Measurements from ENCODE around the gene TBC1D1. TPM values are rescaled to one million over a fixed set of nuclear protein-coding genes. Genes with fewer than 3 reads are reported as not detected.

TBC1D1 gene
- total RNA-seq, 2 donors from 2014 or later, result 23.3 to 28.7 TPM

DNA sequence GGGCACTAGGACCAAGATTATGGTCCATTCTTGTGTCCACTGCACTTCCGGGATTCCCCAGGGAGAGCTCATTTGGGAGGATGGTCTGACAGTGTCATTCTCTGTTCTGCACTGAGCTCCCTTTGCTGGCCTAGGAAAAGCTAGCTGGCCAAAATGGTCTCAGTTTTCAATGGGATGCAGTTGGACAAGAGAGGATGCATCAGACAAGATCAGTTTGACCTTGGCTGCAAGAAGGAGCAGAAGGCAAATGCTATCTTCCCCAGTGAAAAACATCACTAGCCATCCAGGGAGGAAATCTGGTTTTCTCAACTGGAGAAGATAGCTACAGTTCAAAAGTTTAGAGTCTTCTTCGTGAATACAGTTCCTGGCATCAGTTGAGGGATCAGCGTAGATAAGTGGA lies 290.4 kb downstream of the TBC1D1 start:
- no peak for ATAC-seq
- intact Hi-C loops (cut with DNase I), result loop anchor here (10.0 kb wide), 1 partner anchor 124 kb away; no protein-coding TSS in a partner anchor
- H3K36me3 ChIP-seq (replicated peaks in 1 of 2; ENCODE audit: insufficient read depth in 1 of 2, low read depth in 2 of 2), result no peaks in the 10 kb centered on the region
- DNase-seq, result no peak
- no peak for TF ChIP-seq POLR2A (IDR thresholded peaks at IDR 0.05)
- TF ChIP-seq, protein P1, sequence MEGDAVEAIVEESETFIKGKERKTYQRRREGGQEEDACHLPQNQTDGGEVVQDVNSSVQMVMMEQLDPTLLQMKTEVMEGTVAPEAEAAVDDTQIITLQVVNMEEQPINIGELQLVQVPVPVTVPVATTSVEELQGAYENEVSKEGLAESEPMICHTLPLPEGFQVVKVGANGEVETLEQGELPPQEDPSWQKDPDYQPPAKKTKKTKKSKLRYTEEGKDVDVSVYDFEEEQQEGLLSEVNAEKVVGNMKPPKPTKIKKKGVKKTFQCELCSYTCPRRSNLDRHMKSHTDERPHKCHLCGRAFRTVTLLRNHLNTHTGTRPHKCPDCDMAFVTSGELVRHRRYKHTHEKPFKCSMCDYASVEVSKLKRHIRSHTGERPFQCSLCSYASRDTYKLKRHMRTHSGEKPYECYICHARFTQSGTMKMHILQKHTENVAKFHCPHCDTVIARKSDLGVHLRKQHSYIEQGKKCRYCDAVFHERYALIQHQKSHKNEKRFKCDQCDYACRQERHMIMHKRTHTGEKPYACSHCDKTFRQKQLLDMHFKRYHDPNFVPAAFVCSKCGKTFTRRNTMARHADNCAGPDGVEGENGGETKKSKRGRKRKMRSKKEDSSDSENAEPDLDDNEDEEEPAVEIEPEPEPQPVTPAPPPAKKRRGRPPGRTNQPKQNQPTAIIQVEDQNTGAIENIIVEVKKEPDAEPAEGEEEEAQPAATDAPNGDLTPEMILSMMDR (IDR thresholded peaks at IDR 0.05), result no peak
- H3K4me1 ChIP-seq, result peaks cover 24% of the 10 kb centered on the region
- 82 to 84% methylated on average over 3 of the region's 3 CpGs for WGBS, 2 donors
- no peaks in the 10 kb centered on the region for H3K9me3 ChIP-seq
- no peak overlapping the region for H3K4me3 ChIP-seq
- H3K27me3 ChIP-seq, result no peaks in the 10 kb centered on the region
- no peak overlapping the region for H3K27ac ChIP-seq

DNA sequence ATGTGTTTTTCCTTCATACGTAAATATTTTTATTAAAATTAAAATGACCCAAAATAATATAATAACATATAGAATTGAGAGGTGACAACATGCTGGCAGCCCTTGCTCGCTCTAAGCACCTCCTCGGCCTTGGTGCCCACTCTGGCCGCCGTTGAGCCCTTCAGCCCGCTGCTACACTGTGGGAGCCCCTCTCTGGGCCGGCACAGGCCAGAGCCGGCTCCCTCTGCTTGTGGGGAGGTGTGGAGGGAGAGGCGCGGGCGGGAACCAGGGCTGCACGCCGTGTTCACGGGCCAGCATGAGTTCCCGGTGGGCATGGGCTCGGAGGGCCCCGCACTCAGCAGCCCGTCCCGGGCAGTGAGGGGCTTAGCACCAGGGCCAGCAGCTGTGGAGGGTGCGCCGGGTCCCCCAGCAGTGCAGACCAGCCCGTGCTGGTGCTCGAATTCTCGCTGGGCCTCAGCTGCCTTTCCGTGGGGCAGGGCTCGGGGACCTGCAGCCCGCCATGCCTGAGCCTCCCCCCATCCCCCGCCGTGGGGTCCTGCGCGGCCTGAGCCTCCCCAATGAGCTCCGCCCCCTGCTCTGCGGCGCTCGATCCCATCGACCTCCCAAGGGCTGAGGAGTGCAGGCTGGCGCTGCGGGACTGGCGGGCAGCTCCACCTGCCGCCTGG lies 291.6 kb downstream of the TBC1D1 start:
- H3K27me3 ChIP-seq, result no peaks in the 10 kb centered on the region
- H3K36me3 ChIP-seq (replicated peaks in 1 of 2; ENCODE audit: insufficient read depth in 1 of 2, low read depth in 2 of 2), result no peaks in the 10 kb centered on the region
- H3K4me3 ChIP-seq, result no peak overlapping the region
- WGBS, 2 donors, result 91 to 96% methylated on average over 8 to 33 of the region's 40 CpGs
- DNase-seq, result no peak
- H3K4me1 ChIP-seq, result peaks cover 17% of the 10 kb centered on the region
- TF ChIP-seq POLR2A (IDR thresholded peaks at IDR 0.05), result no peak
- TF ChIP-seq, protein P1 (IDR thresholded peaks at IDR 0.05), result no peak
- intact Hi-C loops (cut with DNase I), result loop anchor here (10.0 kb wide), 1 partner anchor 122 kb away; no protein-coding TSS in a partner anchor
- ATAC-seq, result no peak
- no peak overlapping the region for H3K27ac ChIP-seq
- no peaks in the 10 kb centered on the region for H3K9me3 ChIP-seq

DNA sequence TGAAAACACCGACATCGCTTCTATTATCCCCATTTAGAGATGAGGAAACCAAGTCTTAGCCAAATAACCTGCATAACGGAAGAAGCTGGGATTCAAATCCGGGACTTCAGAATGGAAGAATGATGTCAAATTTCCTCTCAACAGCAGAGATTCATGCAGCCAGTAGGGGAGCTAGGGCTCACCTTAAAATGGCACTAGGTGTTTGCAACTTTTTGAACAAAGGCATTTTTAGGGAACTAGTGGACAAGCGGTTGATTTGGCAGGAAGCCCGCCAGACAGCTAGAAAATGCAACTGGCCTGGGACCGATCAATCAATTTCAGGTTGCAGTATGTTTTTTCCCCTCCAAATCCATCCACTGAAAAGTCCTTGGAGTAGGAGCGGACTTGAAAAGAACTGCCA lies 293.5 kb downstream of the TBC1D1 start:
- DNase-seq, result no peak
- WGBS, 2 donors, result 92 to 95% methylated on average over 8 of the region's 8 CpGs
- intact Hi-C loops (cut with DNase I), result loop anchor here (10.0 kb wide), 1 partner anchor 120 kb away; no protein-coding TSS in a partner anchor

DNA sequence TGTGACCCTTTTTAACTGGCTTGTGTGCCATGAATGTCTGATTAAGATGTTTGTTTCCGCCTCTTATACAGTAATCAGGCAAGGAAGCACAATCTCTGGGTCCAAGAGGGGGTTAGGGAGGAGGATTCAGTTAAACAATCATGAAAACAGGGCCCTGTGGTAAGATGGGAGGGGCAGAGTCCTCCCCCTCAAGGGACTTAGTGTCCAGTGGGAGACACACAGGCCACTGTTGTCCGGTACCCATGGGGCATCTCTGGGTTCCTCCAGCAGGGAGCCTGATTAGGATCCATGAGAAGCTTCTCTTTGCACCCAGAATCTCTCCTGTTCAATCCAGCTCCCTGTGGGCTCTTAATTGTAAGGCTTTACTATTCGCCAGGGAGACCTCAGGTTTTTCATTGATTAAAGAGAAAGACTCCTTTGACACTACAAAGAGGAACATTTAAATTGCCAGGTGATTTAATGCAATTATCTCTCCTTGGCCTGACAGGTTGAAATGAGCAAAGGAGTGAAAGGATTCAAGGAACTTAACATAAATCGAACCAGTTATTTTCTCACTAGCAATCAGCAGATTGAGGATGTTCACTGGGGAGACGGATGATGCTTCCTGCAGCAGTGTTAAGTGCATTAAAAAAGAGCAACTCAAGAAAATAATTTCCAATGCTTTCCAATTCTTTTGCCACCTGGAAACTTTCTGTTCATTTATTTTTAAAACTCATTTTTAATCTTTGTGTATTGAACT lies 294.7 kb downstream of the TBC1D1 start:
- no peak overlapping the region for H3K27ac ChIP-seq
- no peaks in the 10 kb centered on the region for H3K4me1 ChIP-seq
- no peak overlapping the region for H3K4me3 ChIP-seq
- H3K9me3 ChIP-seq, result no peaks in the 10 kb centered on the region
- no peaks in the 10 kb centered on the region for H3K27me3 ChIP-seq
- DNase-seq, result no peak
- H3K36me3 ChIP-seq (replicated peaks in 1 of 2; ENCODE audit: insufficient read depth in 1 of 2, low read depth in 2 of 2), result no peaks in the 10 kb centered on the region
- TF ChIP-seq, protein P1 (IDR thresholded peaks at IDR 0.05), result no peak
- TF ChIP-seq POLR2A (IDR thresholded peaks at IDR 0.05), result no peak
- 85 to 93% methylated on average over 5 of the region's 5 CpGs for WGBS, 2 donors
- ATAC-seq, result no peak
- intact Hi-C loops (cut with DNase I), result loop anchor here (5.0 to 10.0 kb wide), 2 partner anchors 119 to 542 kb away; no protein-coding TSS in a partner anchor

More for the DNA sequence above, 293.5 kb downstream of the TBC1D1 start:
- Histone ChIP-seq H3K27me3 (no peaks in the 10 kb centered on the region), H3K4me1 (peaks cover 8% of the 10 kb centered on the region), H3K36me3 (replicated peaks in 1 of 2; ENCODE audit: insufficient read depth in 1 of 2, low read depth in 2 of 2) (no peaks in the 10 kb centered on the region), H3K27ac (no peak overlapping the region), H3K9me3 (no peaks in the 10 kb centered on the region), H3K4me3 (no peak overlapping the region)
- no peak for ATAC-seq
- TF ChIP-seq, protein P1 (IDR thresholded peaks at IDR 0.05), result peak in 1 of 7 experiments; percentile 7
- no peak for TF ChIP-seq POLR2A (IDR thresholded peaks at IDR 0.05)

All from body of pancreas (tissue), 4 donors.